Endodermal cell (in vitro differentiated cells): ENCODE results near the gene ANG. TPM values are rescaled to one million over a fixed set of nuclear protein-coding genes. Genes with fewer than 3 reads are reported as not detected.

Source experiments
- DNase-seq: peaks from one replicate; pipeline ENCODE4 v3.0.0-alpha.2; 2017
- H3K27ac ChIP-seq: 2 replicates; pipeline ENCODE4 v1.5.1; 2013; ENCODE audit warnings: mild to moderate bottlenecking, low read depth, low read length, moderate library complexity
- H3K27me3 ChIP-seq: 2 replicates; pipeline ENCODE4 v1.6.1; 2013; ENCODE audit warnings: mild to moderate bottlenecking, low read length, moderate library complexity; ENCODE audit not compliant: insufficient read depth, control insufficient read depth, poor library complexity, severe bottlenecking
- H3K36me3 ChIP-seq: 2 replicates; pipeline ENCODE4 v1.7.0; 2013; ENCODE audit warnings: mild to moderate bottlenecking, low read length, moderate library complexity; ENCODE audit not compliant: control insufficient read depth, insufficient read depth
- H3K4me1 ChIP-seq: one replicate; pipeline ENCODE4 v1.7.0; 2013; ENCODE audit warnings: low read length; ENCODE audit not compliant: control insufficient read depth, insufficient read depth
- H3K4me3 ChIP-seq: 2 replicates; pipeline ENCODE4 v1.5.1; 2013; ENCODE audit warnings: mild to moderate bottlenecking, low read length, moderate library complexity
- H3K9ac ChIP-seq: 2 replicates; pipeline ENCODE4 v1.6.1; 2013; ENCODE audit warnings: mild to moderate bottlenecking, low read length, moderate library complexity; ENCODE audit not compliant: poor library complexity, severe bottlenecking; ENCODE audit errors: extremely low read depth
- H3K9me3 ChIP-seq: 2 replicates; pipeline ENCODE4 v1.6.1; 2013; ENCODE audit warnings: mild to moderate bottlenecking, low read length, moderate library complexity; ENCODE audit not compliant: control insufficient read depth
- H3K27ac Mint-ChIP-seq: 2 replicates; pipeline ENCODE4 v1.8.0; 2020; ENCODE audit warnings: mixed read lengths
- H3K27me3 Mint-ChIP-seq: 2 replicates; pipeline ENCODE4 v1.8.0; 2021; ENCODE audit warnings: mild to moderate bottlenecking, mixed read lengths; ENCODE audit not compliant: insufficient read depth
- H3K36me3 Mint-ChIP-seq: 2 replicates; pipeline ENCODE4 v1.8.0; 2020; ENCODE audit warnings: low read depth, mixed read lengths
- H3K4me1 Mint-ChIP-seq: 2 replicates; pipeline ENCODE4 v1.8.0; 2020; ENCODE audit warnings: mixed read lengths
- H3K4me3 Mint-ChIP-seq: 2 replicates; pipeline ENCODE4 v1.8.0; 2020; ENCODE audit warnings: mild to moderate bottlenecking, moderate library complexity, mixed read lengths
- H3K9me3 Mint-ChIP-seq: 2 replicates; pipeline ENCODE4 v1.8.0; 2020; ENCODE audit warnings: mild to moderate bottlenecking, mixed read lengths
- CTCF ChIP-seq: fragments of 200-600 bp; sonication (generic); conservative IDR thresholded peaks from 2 replicates; pipeline ENCODE4 v1.5.0; 2021; ENCODE audit warnings: antibody characterized with exemption, mild to moderate bottlenecking
- WGBS, 2 experiments: methylation state at CpG; one replicate each; pipeline versions ENCODE4 v1.1.5 to v1.1.7; 2013; ENCODE audit warnings: missing lambda C conversion rate in 2 of 2, mixed read lengths in 1 of 2; ENCODE audit not compliant: insufficient coverage in 1 of 2, insufficient read length in 1 of 2; 5-methylcytosine and 5-hydroxymethylcytosine counted together
- total RNA-seq, 2 donors: library from RNA; stranded (reverse); fragmentation: NEBNext Ultra II Directional in 1 of 2; extraction: Animal tissue kit (Norgen Biotek cat#: 25700) in 1 of 2; gene quantifications; 2 replicates in 1 of 2; 3 replicates in 1 of 2; pipeline ENCODE4 v1.2.1, GENCODE V29; 2021

ANG gene
- total RNA-seq, 2 donors from 2014 or later = 2.6 to 3.4 TPM

- H3K4me3 Mint-ChIP-seq = no peak overlapping the region
- Histone ChIP-seq H3K27me3 (no peaks in the 10 kb centered on the region), H3K4me1 (no peaks in the 10 kb centered on the region), H3K36me3 (no peaks in the 10 kb centered on the region), H3K9me3 (no peaks in the 10 kb centered on the region), H3K9ac (no peak overlapping the region), H3K4me3 (no peak overlapping the region), H3K27ac (no peak overlapping the region)
- WGBS, 2 experiments = 92 to 95% methylated on average over 2 of the region's 2 CpGs
- H3K27me3 Mint-ChIP-seq = peaks cover 38% of the 10 kb centered on the region
- no peaks in the 10 kb centered on the region for H3K36me3 Mint-ChIP-seq
- H3K4me1 Mint-ChIP-seq = peaks cover 6% of the 10 kb centered on the region
- no peak overlapping the region for H3K27ac Mint-ChIP-seq
- TF ChIP-seq CTCF = no peak
- no peak for DNase-seq
- no peaks in the 10 kb centered on the region for H3K9me3 Mint-ChIP-seq
Observed at GRCh38 chr14:20667957-20668356, 20.6 kb upstream of the ANG start.

- Histone ChIP-seq H3K36me3 (no peaks in the 10 kb centered on the region), H3K4me3 (no peak overlapping the region), H3K27me3 (no peaks in the 10 kb centered on the region), H3K4me1 (no peaks in the 10 kb centered on the region), H3K9ac (no peak overlapping the region), H3K27ac (no peak overlapping the region), H3K9me3 (no peaks in the 10 kb centered on the region)
- Mint-ChIP-seq H3K27me3 (peaks cover 29% of the 10 kb centered on the region), H3K4me1 (peaks cover 6% of the 10 kb centered on the region), H3K27ac (no peak overlapping the region), H3K4me3 (no peak overlapping the region), H3K36me3 (no peaks in the 10 kb centered on the region), H3K9me3 (no peaks in the 10 kb centered on the region)
- DNase-seq = no peak
- no peak for TF ChIP-seq CTCF
- 87 to 93% methylated on average over 2 of the region's 2 CpGs for WGBS, 2 experiments
Observed at GRCh38 chr14:20668969-20669368, 19.6 kb upstream of the ANG start.

- Mint-ChIP-seq H3K9me3 (no peaks in the 10 kb centered on the region), H3K36me3 (no peaks in the 10 kb centered on the region), H3K27me3 (peaks cover 17% of the 10 kb centered on the region), H3K27ac (no peak overlapping the region), H3K4me3 (no peak overlapping the region), H3K4me1 (peaks cover 6% of the 10 kb centered on the region)
- Histone ChIP-seq H3K36me3 (no peaks in the 10 kb centered on the region), H3K27me3 (no peaks in the 10 kb centered on the region), H3K9me3 (no peaks in the 10 kb centered on the region), H3K4me1 (no peaks in the 10 kb centered on the region), H3K4me3 (no peak overlapping the region), H3K9ac (no peak overlapping the region), H3K27ac (no peak overlapping the region)
- 88 to 96% methylated on average over 4 of the region's 4 CpGs for WGBS, 2 experiments
- TF ChIP-seq CTCF = no peak
- DNase-seq = no peak
Observed at GRCh38 chr14:20671597-20672283, 16.8 kb upstream of the ANG start.
